ENCODE measurements around the gene MUL1.

- TF ChIP-seq CTCF (IDR thresholded peaks at IDR 0.05) = no peak
- no peak for TF ChIP-seq POLR2A (IDR thresholded peaks at IDR 0.05; ENCODE audit: low read depth)
- no peak for TF ChIP-seq EP300 (IDR thresholded peaks at IDR 0.05)
Observed at GRCh38 chr1:20538227-20538626, 30.3 kb upstream of the MUL1 start.
